ENCODE measurements around the gene ZBED4. TPM values are rescaled to one million over a fixed set of nuclear protein-coding genes. Genes with fewer than 3 reads are reported as not detected.

Gene ZBED4
- total RNA-seq, 2 experiments from 2014 or later = 19.7 to 20.1 TPM

DNA sequence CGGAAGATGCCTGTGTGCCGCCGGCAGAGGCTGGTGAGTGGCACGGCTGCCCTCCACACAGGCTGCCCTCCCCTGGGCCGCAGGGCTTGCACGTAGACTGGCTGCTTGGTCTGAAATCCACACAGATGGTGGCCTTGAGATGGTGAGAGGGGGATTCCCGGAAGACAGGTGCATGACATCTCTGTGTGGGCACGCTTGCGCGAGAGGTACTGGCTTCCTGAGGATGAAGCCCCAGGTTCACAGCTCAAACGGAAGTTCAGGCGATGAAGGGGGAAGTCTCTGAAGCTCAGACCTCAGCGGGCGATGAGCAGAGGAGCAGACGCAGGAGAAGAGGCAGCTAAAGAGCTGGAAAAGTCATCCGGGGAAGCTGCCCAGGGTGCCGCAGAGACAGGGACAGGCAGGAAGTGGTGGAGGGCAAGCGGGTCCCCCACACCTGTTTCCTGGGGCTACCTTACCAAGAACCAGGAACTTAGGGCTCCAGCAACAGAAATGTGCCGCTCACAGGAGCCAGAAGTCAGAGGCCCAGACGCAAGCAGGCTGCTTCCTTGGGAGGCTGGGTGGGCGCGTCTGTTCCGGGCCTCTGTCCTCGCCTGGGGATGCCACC, 72.0 kb downstream of the ZBED4 start:
- peak; percentile 84 for ATAC-seq
- TF ChIP-seq, protein P1, sequence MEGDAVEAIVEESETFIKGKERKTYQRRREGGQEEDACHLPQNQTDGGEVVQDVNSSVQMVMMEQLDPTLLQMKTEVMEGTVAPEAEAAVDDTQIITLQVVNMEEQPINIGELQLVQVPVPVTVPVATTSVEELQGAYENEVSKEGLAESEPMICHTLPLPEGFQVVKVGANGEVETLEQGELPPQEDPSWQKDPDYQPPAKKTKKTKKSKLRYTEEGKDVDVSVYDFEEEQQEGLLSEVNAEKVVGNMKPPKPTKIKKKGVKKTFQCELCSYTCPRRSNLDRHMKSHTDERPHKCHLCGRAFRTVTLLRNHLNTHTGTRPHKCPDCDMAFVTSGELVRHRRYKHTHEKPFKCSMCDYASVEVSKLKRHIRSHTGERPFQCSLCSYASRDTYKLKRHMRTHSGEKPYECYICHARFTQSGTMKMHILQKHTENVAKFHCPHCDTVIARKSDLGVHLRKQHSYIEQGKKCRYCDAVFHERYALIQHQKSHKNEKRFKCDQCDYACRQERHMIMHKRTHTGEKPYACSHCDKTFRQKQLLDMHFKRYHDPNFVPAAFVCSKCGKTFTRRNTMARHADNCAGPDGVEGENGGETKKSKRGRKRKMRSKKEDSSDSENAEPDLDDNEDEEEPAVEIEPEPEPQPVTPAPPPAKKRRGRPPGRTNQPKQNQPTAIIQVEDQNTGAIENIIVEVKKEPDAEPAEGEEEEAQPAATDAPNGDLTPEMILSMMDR (IDR thresholded peaks at IDR 0.05) = no peak
- Mint-ChIP-seq H3K36me3 (ENCODE audit: low read depth) (peaks cover 35% of the 10 kb centered on the region), H3K27me3 (no peaks in the 10 kb centered on the region), H3K27ac (peak overlapping the region; percentile 94), H3K9me3 (no peaks in the 10 kb centered on the region), H3K4me3 (peak overlapping the region; percentile 77), H3K4me1 (ENCODE audit: low read depth) (peaks cover 33% of the 10 kb centered on the region)
- ChIA-PET POLR2A (interaction anchor here (0.5 to 1.9 kb wide), 5 partner anchors 11 to 410 kb away, joined by 3 to 9 read pairs (median 6); no protein-coding TSS in a partner anchor), CTCF (interaction anchor here (0.8 to 3.6 kb wide), 4 partner anchors 54 to 158 kb away, joined by 3 to 34 read pairs (median 8); no protein-coding TSS in a partner anchor)
- intact Hi-C loops (cut with micrococcal nuclease) = loop anchor here (10.0 kb wide), 1 partner anchor 161 kb away; no protein-coding TSS in a partner anchor
- DNase-seq = peak; percentile 87

DNA sequence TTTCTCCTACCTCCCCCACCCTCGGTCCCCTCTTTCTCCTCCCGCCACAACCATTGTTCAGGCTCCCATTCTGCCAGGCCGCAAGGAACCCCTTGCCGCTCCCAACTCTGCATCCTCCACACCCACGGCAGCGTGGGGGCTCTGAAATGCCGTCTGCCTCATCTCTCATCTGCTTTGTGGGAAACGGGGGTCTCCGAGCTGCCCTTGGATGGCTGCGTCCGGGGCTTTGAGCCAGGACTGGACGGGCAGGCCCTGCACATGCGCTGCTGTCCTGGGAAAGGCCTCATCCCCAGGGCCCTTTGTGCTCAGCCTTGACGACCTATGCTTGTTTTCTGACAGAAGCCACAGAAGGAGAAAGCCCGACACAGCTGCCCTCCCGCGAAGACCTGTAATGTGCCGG, 73.3 kb downstream of the ZBED4 start:
- ATAC-seq = no peak
- peaks cover 32% of the 10 kb centered on the region for H3K36me3 Mint-ChIP-seq (ENCODE audit: low read depth)
- H3K27me3 Mint-ChIP-seq = no peaks in the 10 kb centered on the region
- DNase-seq = no peak
- H3K4me1 Mint-ChIP-seq (ENCODE audit: low read depth) = peaks cover 45% of the 10 kb centered on the region
- peak overlapping the region; percentile 78 for H3K27ac Mint-ChIP-seq
- no peak overlapping the region for H3K4me3 Mint-ChIP-seq
- POLR2A ChIA-PET = no interaction called here
- no peaks in the 10 kb centered on the region for H3K9me3 Mint-ChIP-seq
- CTCF ChIA-PET = interaction anchor here (2.4 to 3.6 kb wide), 2 partner anchors 104 to 160 kb away, joined by 13 to 34 read pairs; no protein-coding TSS in a partner anchor
- intact Hi-C loops (cut with micrococcal nuclease) = loop anchor here (10.0 kb wide), 1 partner anchor 162 kb away; no protein-coding TSS in a partner anchor
- TF ChIP-seq, protein P1 (IDR thresholded peaks at IDR 0.05) = no peak

DNA sequence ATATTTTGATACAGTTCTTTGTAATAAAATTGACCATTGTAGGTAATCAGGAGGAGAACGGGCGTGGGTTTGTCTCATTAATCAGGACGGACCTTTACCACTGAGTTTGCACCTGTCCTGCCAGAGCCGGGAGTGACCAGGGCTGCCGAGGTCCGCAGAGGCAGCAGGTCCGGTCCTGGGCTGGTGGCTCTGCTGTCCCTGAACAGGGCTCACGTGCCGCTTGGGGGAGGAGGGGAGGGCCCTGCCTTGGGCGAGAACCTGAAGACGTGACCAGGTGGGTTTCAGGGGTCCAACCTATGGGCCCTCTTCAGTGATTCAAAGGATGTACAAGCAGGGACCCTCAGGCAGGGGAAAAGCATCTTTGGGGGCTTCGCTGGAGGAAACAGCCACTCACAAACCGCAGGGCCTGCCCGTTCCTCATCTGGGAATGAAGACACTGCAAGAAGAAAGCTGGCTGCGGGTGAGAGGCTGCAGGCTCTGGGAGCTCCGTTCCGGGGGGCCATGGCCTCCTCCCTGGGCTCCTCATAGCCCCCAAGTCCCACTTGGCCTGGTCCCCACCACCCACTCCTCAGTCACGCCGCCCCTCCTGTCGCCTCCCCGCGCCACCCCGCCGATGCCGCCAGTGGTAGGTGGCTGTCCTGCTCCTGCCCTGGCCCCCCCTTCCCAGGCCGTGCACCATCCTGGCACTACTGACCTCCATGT, 74.0 kb downstream of the ZBED4 start:
- ATAC-seq = no peak
- H3K36me3 Mint-ChIP-seq (ENCODE audit: low read depth) = peaks cover 30% of the 10 kb centered on the region

DNA sequence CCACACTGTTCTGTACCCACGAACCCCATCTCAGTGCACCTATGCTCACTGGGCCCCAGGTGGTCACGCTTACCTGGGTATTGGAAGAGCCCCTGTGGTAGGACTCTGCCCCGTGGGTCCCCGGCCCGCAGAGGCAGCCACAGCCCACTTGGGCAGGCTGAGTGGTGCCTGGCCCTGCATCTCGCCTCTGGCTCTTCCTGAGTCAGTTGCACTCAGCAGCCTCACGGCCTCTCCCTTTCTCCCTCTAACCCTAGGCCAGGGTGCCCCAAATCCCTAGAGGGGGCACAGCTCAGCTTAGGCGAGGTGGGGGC, 74.5 kb downstream of the ZBED4 start:
- TF ChIP-seq, protein P1 (IDR thresholded peaks at IDR 0.05) = no peak
- intact Hi-C loops (cut with micrococcal nuclease) = loop anchor here (10.0 kb wide), 1 partner anchor 163 kb away; no protein-coding TSS in a partner anchor
- DNase-seq (no peak), ATAC-seq (no peak)
- POLR2A ChIA-PET = interaction anchor here (0.8 kb wide), 1 partner anchor 39 kb away, joined by 3 read pairs; no protein-coding TSS in a partner anchor
- peaks cover 48% of the 10 kb centered on the region for H3K4me1 Mint-ChIP-seq (ENCODE audit: low read depth)
- no peak overlapping the region for H3K27ac Mint-ChIP-seq
- no peaks in the 10 kb centered on the region for H3K27me3 Mint-ChIP-seq
- no peaks in the 10 kb centered on the region for H3K9me3 Mint-ChIP-seq
- CTCF ChIA-PET = interaction anchor here (3.6 kb wide), 1 partner anchor 103 kb away, joined by 34 read pairs; no protein-coding TSS in a partner anchor
- H3K4me3 Mint-ChIP-seq = no peak overlapping the region
- peaks cover 29% of the 10 kb centered on the region for H3K36me3 Mint-ChIP-seq (ENCODE audit: low read depth)

More for the DNA sequence above, 74.0 kb downstream of the ZBED4 start:
- TF ChIP-seq, protein P1 (IDR thresholded peaks at IDR 0.05) = no peak
- ChIA-PET POLR2A (interaction anchor here (0.8 kb wide), 1 partner anchor 40 kb away, joined by 3 read pairs; no protein-coding TSS in a partner anchor), CTCF (interaction anchor here (3.6 kb wide), 1 partner anchor 103 kb away, joined by 34 read pairs; no protein-coding TSS in a partner anchor)
- no peak for DNase-seq
- Mint-ChIP-seq H3K27me3 (no peaks in the 10 kb centered on the region), H3K4me1 (ENCODE audit: low read depth) (peaks cover 45% of the 10 kb centered on the region), H3K9me3 (no peaks in the 10 kb centered on the region), H3K27ac (peak overlapping the region; percentile 78), H3K4me3 (peak overlapping the region; percentile 16)
- intact Hi-C loops (cut with micrococcal nuclease) = loop anchor here (10.0 kb wide), 1 partner anchor 163 kb away; no protein-coding TSS in a partner anchor

Data from activated CD8-positive, alpha-beta T cell treated with anti-CD3 and anti-CD28 coated beads for 36 hours (primary cell).